BE2C (cell line): ENCODE measurements around the gene DMGDH.

Source experiments
- DNase-seq: peaks from one replicate; pipeline ENCODE4 v3.0.0-alpha.2; 2020
- H3K27me3 ChIP-seq: fragments of 250-450 bp; sonication (Bioruptor Pico); 2 replicates; pipeline ENCODE4 v1.5.1; 2020; ENCODE audit warnings: mild to moderate bottlenecking
- H3K36me3 ChIP-seq: fragments of 250-450 bp; sonication (Bioruptor Pico); 2 replicates; pipeline ENCODE4 v1.5.1; 2020; ENCODE audit warnings: mild to moderate bottlenecking
- H3K4me1 ChIP-seq: fragments of 250-450 bp; sonication (Bioruptor Pico); 2 replicates; pipeline ENCODE4 v1.5.1; 2020
- H3K4me3 ChIP-seq: 2 replicates; pipeline ENCODE4 v1.5.1; 2011; ENCODE audit warnings: low read depth, low read length
- H3K9me3 ChIP-seq: fragments of 250-450 bp; sonication (Bioruptor Pico); 2 replicates; pipeline ENCODE4 v1.5.1; 2020
- TF ChIP-seq, protein P1 (sequence below): IDR thresholded peaks from 2 replicates; pipeline ENCODE4 v1.5.1; 2012; ENCODE audit warnings: mild to moderate bottlenecking, low read depth, low read length

DMGDH gene

DNA sequence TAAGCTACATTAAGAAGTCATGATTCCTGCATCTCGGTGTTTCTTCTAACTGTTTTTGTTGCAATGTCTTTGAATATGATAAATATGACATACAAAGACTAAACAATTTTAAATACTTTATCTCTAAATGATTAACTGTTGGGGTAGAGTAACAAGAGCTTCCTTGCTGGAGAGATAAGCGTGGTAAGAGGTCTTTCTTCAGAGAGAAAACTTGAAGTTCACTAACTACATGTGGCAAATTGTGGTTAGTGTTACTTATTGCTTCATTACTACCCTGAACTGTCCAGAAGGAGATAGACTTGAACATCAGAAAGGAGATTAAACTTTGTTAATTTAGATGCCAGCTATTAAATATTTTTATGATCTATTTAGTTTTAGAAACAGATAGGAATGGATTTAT, 77.3 kb downstream of the DMGDH start:
- Histone ChIP-seq H3K36me3 (no peaks in the 10 kb centered on the region), H3K4me1 (no peaks in the 10 kb centered on the region), H3K4me3 (no peak overlapping the region), H3K27me3 (no peaks in the 10 kb centered on the region), H3K9me3 (no peaks in the 10 kb centered on the region)
- TF ChIP-seq, protein P1, sequence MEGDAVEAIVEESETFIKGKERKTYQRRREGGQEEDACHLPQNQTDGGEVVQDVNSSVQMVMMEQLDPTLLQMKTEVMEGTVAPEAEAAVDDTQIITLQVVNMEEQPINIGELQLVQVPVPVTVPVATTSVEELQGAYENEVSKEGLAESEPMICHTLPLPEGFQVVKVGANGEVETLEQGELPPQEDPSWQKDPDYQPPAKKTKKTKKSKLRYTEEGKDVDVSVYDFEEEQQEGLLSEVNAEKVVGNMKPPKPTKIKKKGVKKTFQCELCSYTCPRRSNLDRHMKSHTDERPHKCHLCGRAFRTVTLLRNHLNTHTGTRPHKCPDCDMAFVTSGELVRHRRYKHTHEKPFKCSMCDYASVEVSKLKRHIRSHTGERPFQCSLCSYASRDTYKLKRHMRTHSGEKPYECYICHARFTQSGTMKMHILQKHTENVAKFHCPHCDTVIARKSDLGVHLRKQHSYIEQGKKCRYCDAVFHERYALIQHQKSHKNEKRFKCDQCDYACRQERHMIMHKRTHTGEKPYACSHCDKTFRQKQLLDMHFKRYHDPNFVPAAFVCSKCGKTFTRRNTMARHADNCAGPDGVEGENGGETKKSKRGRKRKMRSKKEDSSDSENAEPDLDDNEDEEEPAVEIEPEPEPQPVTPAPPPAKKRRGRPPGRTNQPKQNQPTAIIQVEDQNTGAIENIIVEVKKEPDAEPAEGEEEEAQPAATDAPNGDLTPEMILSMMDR, result no peak
- DNase-seq, result no peak

DNA sequence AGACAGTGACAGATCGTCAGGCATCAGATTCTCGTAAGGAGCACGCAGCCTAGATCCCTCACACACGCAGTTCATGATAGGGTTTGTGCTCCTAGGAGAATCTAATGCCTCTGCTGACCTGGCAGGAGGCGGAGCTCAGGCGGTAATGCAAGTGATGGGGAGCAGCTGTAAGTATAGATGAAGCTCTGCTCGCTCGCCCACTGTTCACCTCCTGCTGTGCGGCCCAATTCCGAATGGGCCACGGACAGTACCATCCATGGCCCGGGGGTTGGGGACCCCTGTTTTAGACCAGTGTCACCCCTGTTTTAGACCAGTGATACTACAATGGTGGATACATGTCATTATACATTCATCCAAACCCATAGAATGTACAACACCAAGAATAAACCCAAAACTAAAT, 80.4 kb downstream of the DMGDH start:
- no peak overlapping the region for H3K4me3 ChIP-seq
- H3K36me3 ChIP-seq, result no peaks in the 10 kb centered on the region; the same call in 1 of the 2 replicates
- TF ChIP-seq, protein P1, result no peak
- no peak for DNase-seq
- H3K4me1 ChIP-seq, result no peaks in the 10 kb centered on the region
- no peaks in the 10 kb centered on the region for H3K9me3 ChIP-seq
- no peaks in the 10 kb centered on the region for H3K27me3 ChIP-seq

DNA sequence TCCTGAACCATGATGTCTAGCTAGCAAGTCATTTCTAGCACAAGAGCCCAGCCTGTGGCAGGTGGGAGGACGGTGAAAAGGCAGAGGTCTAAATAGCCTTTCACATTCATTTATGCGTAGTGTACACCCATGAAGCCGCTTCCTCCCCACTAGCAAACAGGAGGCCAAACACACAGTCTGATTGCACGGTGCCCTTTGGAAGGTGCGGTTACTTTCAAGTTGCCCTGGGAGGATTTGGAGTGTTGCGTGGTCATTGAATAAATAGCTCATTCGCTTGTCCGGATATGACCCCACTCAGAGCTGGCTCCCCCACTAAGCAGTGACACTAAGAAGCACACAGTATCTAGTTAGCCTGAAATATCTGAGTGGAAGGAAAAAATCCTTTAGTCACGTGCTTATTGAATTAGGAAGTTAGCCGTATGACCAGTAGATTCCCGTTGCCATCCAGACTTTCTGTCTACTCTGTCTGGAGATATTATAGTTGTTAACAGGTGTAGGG, 83.7 kb downstream of the DMGDH start:
- no peaks in the 10 kb centered on the region for H3K9me3 ChIP-seq
- peak; percentile 25 for DNase-seq
- no peaks in the 10 kb centered on the region for H3K4me1 ChIP-seq
- H3K4me3 ChIP-seq, result peak overlapping the region; percentile 74
- H3K27me3 ChIP-seq, result no peaks in the 10 kb centered on the region
- no peaks in the 10 kb centered on the region; the same call in 1 of the 2 replicates for H3K36me3 ChIP-seq
- TF ChIP-seq, protein P1, result no peak

DNA sequence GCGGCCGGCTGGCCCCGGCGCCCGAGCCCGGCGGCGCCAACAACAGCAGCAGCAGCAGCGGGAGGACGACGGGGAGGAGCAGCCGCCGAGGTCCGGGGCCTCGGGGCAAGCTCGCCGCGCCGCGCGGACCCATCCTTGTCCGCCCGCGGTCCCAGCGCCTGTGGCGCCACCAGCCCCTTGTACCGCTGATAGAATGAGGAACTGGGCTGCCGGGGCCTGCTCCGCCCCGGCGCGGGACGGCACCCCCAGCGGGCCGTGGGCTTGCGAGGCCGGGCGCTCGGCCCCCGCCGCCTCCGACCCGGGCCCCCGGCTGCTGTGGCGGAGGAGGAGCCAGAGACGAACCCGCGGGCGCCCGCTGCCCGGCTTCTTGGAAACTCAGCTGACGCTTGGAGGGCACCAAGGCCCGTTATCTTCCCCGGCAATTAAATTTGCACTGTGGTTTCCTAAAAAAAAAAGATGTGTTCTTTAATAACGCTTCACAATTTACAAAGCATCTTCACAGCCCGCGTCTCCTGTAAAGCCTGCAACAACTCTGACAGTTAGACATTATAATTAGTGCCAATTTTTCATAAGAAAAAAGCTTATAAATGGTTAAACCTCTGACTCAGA, 84.3 kb downstream of the DMGDH start, which contains the start of gene ARSB:
ARSB (minus strand) TSS at position 195 of the 609 bp plus-strand sequence; CDS start at position 133, 62 bp downstream.
- Histone ChIP-seq H3K9me3 (no peaks in the 10 kb centered on the region), H3K27me3 (no peaks in the 10 kb centered on the region), H3K4me3 (peak within 1 kb of the TSS; percentile 74), H3K4me1 (no peaks in the 10 kb centered on the region), H3K36me3 (no peaks in the 10 kb centered on the region; the same call in 1 of the 2 replicates)
- peak; percentile 66 for DNase-seq
- TF ChIP-seq, protein P1, result no peak

DNA sequence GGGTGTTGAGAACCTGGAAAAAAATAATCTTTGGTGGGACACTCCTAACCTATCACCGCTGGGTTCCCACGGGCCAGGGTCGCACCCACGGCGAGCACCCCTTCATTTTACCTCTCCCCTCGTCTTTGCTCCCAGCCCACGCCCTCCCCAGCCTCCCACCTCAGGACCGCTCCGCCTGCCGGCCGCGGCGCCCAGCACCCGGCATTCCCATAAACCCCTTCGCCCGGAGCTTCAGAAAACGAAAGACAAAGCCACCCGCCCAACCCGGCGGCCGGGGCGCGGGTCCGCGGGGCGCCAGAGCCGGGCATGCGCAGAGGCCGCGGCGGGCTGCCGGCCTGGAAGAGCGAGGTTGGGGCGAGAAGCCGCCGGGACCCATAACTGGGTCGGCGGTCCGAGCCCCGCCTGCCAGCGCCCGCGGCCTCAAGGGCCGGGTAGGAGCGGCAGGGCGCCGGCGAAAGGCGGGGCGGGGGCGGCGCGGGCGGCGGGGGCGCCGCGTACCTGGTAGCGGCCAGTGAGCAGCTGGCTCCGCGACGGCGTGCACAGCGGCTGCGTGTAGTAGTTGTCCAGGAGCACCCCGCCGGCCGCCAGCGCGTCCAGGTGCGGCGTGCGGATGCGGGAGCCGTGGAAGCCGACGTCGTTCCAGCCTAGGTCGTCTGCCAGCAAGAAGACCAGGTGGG, 84.9 kb downstream of the DMGDH start:
- DNase-seq, result peak; percentile 92
- H3K9me3 ChIP-seq, result no peaks in the 10 kb centered on the region
- no peaks in the 10 kb centered on the region for H3K27me3 ChIP-seq
- peak overlapping the region; percentile 74 for H3K4me3 ChIP-seq
- TF ChIP-seq, protein P1, result peak; percentile 30; the same call in 1 of the 2 replicates
- no peaks in the 10 kb centered on the region; the same call in 1 of the 2 replicates for H3K36me3 ChIP-seq
- no peaks in the 10 kb centered on the region for H3K4me1 ChIP-seq
